Measurements from ENCODE around the gene TMEM271. TPM values are rescaled to one million over a fixed set of nuclear protein-coding genes. Genes with fewer than 3 reads are reported as not detected.

The TMEM271 gene
- total RNA-seq, 1 donor from 2014 or later = not detected

DNA sequence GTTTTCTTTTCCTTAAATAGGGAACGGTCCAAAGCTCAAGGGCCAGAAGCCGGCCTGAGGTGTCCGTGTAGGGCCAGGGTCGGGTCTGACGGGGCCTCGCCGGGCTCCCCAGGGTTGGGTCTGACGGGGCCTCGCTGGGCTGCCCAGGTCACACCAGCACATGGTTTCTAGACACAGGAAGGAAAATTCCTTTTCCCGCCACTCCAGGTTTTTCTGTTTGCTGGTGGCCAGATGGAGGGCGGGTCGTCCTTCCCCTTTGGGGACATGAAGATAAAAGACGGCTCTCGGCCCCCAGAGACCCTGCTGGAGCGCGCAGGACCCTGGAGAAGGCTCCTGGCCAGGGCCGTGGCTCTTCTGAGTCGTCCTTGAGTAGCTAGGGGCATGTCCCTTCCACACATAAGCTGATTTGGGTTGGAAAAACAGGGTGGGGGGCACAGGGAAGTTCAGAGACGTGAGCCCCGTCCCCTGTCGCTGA lies 42.0 kb downstream of the TMEM271 start:
- DNase-seq (ENCODE audit: low read depth) = no peak
- H3K4me3 ChIP-seq (ENCODE audit: low read depth, low read length) = no peak overlapping the region
- H3K27me3 ChIP-seq (ENCODE audit: control insufficient read depth, insufficient read depth, low read length) = no peaks in the 10 kb centered on the region
- TF ChIP-seq, protein P1, sequence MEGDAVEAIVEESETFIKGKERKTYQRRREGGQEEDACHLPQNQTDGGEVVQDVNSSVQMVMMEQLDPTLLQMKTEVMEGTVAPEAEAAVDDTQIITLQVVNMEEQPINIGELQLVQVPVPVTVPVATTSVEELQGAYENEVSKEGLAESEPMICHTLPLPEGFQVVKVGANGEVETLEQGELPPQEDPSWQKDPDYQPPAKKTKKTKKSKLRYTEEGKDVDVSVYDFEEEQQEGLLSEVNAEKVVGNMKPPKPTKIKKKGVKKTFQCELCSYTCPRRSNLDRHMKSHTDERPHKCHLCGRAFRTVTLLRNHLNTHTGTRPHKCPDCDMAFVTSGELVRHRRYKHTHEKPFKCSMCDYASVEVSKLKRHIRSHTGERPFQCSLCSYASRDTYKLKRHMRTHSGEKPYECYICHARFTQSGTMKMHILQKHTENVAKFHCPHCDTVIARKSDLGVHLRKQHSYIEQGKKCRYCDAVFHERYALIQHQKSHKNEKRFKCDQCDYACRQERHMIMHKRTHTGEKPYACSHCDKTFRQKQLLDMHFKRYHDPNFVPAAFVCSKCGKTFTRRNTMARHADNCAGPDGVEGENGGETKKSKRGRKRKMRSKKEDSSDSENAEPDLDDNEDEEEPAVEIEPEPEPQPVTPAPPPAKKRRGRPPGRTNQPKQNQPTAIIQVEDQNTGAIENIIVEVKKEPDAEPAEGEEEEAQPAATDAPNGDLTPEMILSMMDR (IDR thresholded peaks at IDR 0.05; ENCODE audit: insufficient read depth, low read length, poor library complexity, severe bottlenecking) = no peak
- no peaks in the 10 kb centered on the region for H3K36me3 ChIP-seq (ENCODE audit: control insufficient read depth, insufficient read depth, low read length)

DNA sequence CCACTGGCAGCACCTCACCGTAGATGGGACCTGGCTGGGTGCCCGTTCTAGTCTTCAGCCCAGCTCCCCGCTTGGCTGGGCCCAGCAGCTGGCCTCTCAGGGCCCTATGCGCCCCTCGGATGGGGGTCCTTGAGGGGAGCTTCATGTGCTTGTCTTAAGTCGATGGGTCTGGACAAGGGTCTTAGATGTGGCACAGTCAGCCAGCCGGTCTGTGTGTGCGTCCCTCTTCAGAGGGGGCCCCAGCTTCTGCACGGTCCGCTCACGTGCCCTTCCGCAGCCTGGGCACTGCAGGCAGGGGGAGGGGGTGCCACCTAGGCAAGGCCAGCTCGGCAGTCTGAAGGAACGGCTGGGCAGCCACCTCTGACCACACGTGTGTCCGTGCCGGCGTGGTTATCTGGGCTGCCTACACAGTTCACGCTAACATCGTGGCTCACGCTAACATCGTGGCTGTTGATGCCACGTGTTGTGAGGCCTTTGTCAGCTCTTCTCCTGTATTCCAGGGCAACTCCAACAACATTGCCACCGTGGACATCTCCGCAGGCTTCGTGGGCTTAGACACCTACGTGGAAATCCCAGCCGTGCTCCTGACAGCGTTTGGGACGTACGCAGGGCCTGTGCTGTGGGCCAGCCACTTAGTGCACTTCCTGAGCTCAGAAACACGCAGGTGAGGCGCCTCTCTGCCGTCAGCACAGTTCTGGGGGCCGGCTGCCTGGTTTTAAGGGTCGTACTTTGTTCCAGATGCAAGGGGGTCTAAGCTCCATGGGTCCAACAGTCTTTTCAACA lies 42.6 kb downstream of the TMEM271 start:
- Histone ChIP-seq H3K36me3 (ENCODE audit: control insufficient read depth, insufficient read depth, low read length) (no peaks in the 10 kb centered on the region), H3K27me3 (ENCODE audit: control insufficient read depth, insufficient read depth, low read length) (no peaks in the 10 kb centered on the region), H3K4me3 (ENCODE audit: low read depth, low read length) (no peak overlapping the region)
- TF ChIP-seq, protein P1 (IDR thresholded peaks at IDR 0.05; ENCODE audit: insufficient read depth, low read length, poor library complexity, severe bottlenecking) = no peak
- DNase-seq (ENCODE audit: low read depth) = no peak

DNA sequence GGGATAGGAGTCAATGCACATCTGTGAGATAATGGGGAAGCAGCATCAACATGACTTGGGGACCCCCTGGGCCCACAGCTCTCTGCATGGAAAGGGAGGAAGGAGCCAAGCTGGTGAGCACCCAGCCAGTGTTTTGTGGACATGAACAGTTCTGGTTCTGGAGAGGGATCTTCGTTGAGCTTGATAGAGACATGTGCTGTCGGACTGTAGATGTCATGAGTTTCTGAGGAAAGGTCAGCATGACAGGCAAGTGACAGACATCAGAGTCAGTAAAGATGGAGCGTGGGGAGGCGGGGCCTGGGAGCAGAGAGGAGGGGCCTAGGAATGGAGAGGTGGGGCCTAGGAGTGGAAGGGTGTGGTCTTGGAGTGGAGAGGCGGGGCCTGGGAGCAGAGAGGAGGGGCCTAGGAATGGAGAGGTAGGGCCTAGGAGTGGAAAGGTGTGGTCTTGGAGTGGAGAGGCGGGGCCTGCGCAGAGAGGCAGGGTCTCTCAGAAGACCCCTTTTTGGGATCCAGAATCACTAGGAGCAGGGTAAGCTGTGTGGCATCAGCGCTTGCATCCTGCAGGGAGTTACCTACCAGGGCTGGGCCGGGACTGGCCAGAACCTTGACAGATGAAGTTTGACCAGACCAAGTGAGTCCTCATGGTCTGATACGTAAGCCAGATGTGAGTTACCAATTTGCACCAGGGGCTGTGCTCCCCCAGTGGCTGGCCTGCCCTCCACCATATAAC lies 43.3 kb downstream of the TMEM271 start:
- Histone ChIP-seq H3K4me3 (ENCODE audit: low read depth, low read length) (no peak overlapping the region), H3K36me3 (ENCODE audit: control insufficient read depth, insufficient read depth, low read length) (no peaks in the 10 kb centered on the region), H3K27me3 (ENCODE audit: control insufficient read depth, insufficient read depth, low read length) (no peaks in the 10 kb centered on the region)
- no peak for DNase-seq (ENCODE audit: low read depth)
- TF ChIP-seq, protein P1 (IDR thresholded peaks at IDR 0.05; ENCODE audit: insufficient read depth, low read length, poor library complexity, severe bottlenecking) = no peak

DNA sequence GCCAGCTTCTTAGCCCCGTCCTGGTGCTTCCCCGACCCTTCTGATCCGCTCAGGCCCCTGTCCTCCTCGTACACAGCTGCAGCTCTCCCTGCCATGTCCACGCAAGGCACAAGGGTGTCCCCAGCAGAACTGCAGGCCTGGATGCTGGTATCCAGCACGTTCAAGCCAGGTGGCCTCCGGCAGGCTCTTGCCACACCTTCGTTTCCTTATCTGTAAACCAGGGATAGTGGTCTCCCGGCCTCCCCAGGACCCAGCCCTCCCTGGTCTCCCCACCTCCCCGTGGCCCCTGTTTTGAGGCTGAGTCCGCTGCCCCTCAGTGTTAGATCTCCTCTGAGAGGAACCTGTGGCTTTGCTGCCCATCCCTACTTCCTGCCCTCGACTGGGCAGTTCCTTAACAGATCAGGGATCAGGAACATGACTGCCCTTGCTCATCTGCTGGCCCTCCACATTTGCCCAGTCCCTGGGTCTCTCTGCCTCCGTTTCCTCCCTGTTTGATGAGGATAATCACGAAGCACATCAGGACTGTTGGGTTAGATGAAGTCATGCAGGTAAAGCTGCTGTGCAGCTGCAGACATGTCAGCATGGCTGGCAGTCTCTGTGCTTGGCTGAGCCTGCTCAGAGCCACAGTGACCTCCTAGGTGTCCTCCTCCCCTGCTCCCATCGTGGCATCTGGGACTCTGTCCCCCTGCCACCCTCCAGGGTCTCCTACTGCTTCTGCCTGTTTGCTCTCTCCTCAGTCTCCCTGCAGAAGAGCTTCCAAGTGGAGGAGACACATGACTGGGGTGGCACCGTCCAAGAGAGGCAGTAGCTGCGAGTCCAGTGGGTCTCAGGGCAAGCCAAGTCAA lies 44.2 kb downstream of the TMEM271 start:
- no peak for DNase-seq (ENCODE audit: low read depth)
- H3K27me3 ChIP-seq (ENCODE audit: control insufficient read depth, insufficient read depth, low read length) = no peaks in the 10 kb centered on the region
- no peak overlapping the region for H3K4me3 ChIP-seq (ENCODE audit: low read depth, low read length)
- H3K36me3 ChIP-seq (ENCODE audit: control insufficient read depth, insufficient read depth, low read length) = no peaks in the 10 kb centered on the region
- TF ChIP-seq, protein P1 (IDR thresholded peaks at IDR 0.05; ENCODE audit: insufficient read depth, low read length, poor library complexity, severe bottlenecking) = no peak

DNA sequence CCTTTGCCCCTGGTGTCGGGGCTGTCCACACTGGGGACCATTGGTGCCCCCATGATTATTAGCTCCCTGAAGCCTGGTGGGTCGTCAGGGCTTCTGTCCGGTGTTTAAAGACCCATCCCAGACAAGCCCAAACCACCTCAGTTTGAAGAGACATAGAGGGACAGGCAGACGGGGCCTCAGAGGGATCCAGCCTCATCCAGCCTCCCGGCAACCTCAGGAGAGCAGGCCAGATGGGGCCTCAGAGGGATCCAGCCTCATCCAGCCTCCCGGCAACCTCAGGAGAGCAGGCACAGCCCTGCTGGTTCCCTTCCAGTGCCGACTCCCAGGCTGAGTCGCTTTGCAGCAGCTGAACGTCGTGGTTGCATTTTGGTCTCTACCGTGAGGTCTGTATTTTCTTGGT lies 45.0 kb downstream of the TMEM271 start:
- TF ChIP-seq, protein P1 (IDR thresholded peaks at IDR 0.05; ENCODE audit: insufficient read depth, low read length, poor library complexity, severe bottlenecking) = no peak
- DNase-seq (ENCODE audit: low read depth) = no peak
- H3K27me3 ChIP-seq (ENCODE audit: control insufficient read depth, insufficient read depth, low read length) = no peaks in the 10 kb centered on the region
- no peak overlapping the region for H3K4me3 ChIP-seq (ENCODE audit: low read depth, low read length)
- H3K36me3 ChIP-seq (ENCODE audit: control insufficient read depth, insufficient read depth, low read length) = no peaks in the 10 kb centered on the region
